ENCODE measurements around the gene FAM98A. TPM values are rescaled to one million over a fixed set of nuclear protein-coding genes. Genes with fewer than 3 reads are reported as not detected.

The FAM98A gene
- total and polyA plus RNA-seq, 2 of the 4 experiments (the other 2 are of a cell fraction), result 113 to 131 TPM

DNA sequence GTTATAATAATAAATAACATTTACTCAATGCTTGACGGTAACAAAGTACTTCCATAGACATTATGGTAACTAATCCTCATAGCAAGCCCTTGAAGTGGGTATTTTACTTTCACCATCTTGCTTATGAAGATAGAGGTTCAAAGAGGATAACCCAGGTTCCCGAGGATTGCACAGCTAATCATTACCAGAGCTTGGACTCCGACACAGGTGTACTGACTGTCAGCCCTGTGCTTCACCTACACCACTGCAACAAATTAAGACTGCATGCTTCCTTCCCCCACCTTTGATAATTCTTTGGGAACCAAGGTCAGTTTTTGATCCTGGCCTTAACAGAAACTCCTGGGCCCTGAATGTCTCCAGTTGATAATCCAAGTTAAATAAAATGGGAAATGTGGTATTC lies 48.9 kb downstream of the FAM98A start:
- H3K27ac ChIP-seq (ENCODE audit: insufficient read depth, low read length), result no peak overlapping the region
- ATAC-seq (ENCODE audit: low read depth), result no peak
- no peaks in the 10 kb centered on the region for H3K9me3 ChIP-seq (ENCODE audit: control insufficient read depth, insufficient read depth, low read length)
- intact Hi-C loops (cut with micrococcal nuclease), result no loop called here
- no peak overlapping the region for H2BK120ac ChIP-seq (ENCODE audit: low read depth, low read length)
- H3K23ac ChIP-seq (ENCODE audit: low read depth, low read length), result no peak overlapping the region
- ChIA-PET POLR2A (ENCODE audit: unreplicated experiment) (no interaction called here), CTCF (interaction anchor here (0.6 kb wide), 1 partner anchor 18 kb away, joined by 3 read pairs; no protein-coding TSS in a partner anchor)
- no peak overlapping the region for H3K4me3 ChIP-seq (ENCODE audit: insufficient read depth, low read depth, low read length)
- dilution Hi-C loops (cut with HindIII; ENCODE audit: low sequenced_read_pairs, unreplicated experiment), result no loop called here
- no peak overlapping the region for H2AK9ac ChIP-seq (replicated peaks; ENCODE audit: low read depth, low read length, poor library complexity)
- H2AK5ac ChIP-seq (ENCODE audit: low read depth, low read length), result no peak overlapping the region
- H2AFZ ChIP-seq (replicated peaks; ENCODE audit: low read length, poor library complexity), result no peak overlapping the region
- WGBS, 2 experiments (ENCODE audit: extremely low coverage in 2 of 2, insufficient read length in 1 of 2), result 100% methylated on average over 2 of the region's 3 CpGs; no CpG with 5 or more reads in 1 of the 2 experiments
- H3K18ac ChIP-seq (ENCODE audit: low read depth, low read length), result no peak overlapping the region
- no peaks in the 10 kb centered on the region for H3K36me3 ChIP-seq (ENCODE audit: control insufficient read depth, insufficient read depth, low read length)
- no peak overlapping the region for H3K9ac ChIP-seq (ENCODE audit: low read depth, low read length)
- no peaks in the 10 kb centered on the region for H3K79me1 ChIP-seq (ENCODE audit: low read depth in 1 of 2, low read length in 2 of 2)
- no peak overlapping the region for H4K8ac ChIP-seq (ENCODE audit: low read depth in 2 of 2, low read length in 2 of 2)
- H3K4me2 ChIP-seq (ENCODE audit: low read depth, low read length), result no peak overlapping the region
- no peak overlapping the region for H3K14ac ChIP-seq (replicated peaks; ENCODE audit: low read depth, low read length)
- H3K56ac ChIP-seq (ENCODE audit: extremely low read depth, insufficient read depth, low read length), result no peak overlapping the region
- BruUV-seq (replicated peaks), result no TSS peak
- no peak overlapping the region for H3K4ac ChIP-seq (ENCODE audit: low read depth, low read length)
- no peak for DNase-seq
- no peak overlapping the region for H4K5ac ChIP-seq (ENCODE audit: low read depth, low read length)
- TF ChIP-seq FOS (IDR thresholded peaks at IDR 0.05; ENCODE audit: low read depth, low read length) (no peak), MXI1 (IDR thresholded peaks at IDR 0.05; ENCODE audit: borderline replicate concordance, low read depth, low read length) (no peak), POLR2A (IDR thresholded peaks at IDR 0.05; ENCODE audit: low read depth, low read length) (no peak), BHLHE40 (IDR thresholded peaks at IDR 0.05; ENCODE audit: low read depth, low read length) (no peak), SMC3 (IDR thresholded peaks at IDR 0.05; ENCODE audit: low read depth, low read length) (no peak), NFE2L2 (IDR thresholded peaks at IDR 0.05; ENCODE audit: low read depth, low read length) (no peak), MAZ (IDR thresholded peaks at IDR 0.05; ENCODE audit: borderline replicate concordance, low read depth, low read length) (no peak), RFX5 (IDR thresholded peaks at IDR 0.05; ENCODE audit: low read depth, low read length) (no peak), RCOR1 (IDR thresholded peaks at IDR 0.05; ENCODE audit: insufficient replicate concordance, low read length) (no peak), CEBPB (IDR thresholded peaks at IDR 0.05; ENCODE audit: low read depth, low read length) (no peak), CHD1 (IDR thresholded peaks at IDR 0.05; ENCODE audit: low read depth, low read length) (no peak), MAFK (IDR thresholded peaks at IDR 0.05; ENCODE audit: low read depth, low read length) (no peak), RAD21 (IDR thresholded peaks at IDR 0.05; ENCODE audit: low read length) (no peak)
- TF ChIP-seq, protein P1, sequence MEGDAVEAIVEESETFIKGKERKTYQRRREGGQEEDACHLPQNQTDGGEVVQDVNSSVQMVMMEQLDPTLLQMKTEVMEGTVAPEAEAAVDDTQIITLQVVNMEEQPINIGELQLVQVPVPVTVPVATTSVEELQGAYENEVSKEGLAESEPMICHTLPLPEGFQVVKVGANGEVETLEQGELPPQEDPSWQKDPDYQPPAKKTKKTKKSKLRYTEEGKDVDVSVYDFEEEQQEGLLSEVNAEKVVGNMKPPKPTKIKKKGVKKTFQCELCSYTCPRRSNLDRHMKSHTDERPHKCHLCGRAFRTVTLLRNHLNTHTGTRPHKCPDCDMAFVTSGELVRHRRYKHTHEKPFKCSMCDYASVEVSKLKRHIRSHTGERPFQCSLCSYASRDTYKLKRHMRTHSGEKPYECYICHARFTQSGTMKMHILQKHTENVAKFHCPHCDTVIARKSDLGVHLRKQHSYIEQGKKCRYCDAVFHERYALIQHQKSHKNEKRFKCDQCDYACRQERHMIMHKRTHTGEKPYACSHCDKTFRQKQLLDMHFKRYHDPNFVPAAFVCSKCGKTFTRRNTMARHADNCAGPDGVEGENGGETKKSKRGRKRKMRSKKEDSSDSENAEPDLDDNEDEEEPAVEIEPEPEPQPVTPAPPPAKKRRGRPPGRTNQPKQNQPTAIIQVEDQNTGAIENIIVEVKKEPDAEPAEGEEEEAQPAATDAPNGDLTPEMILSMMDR (conservative IDR thresholded peaks at IDR 0.05; ENCODE audit: low read depth, low read length), result no peak
- TF ChIP-seq, protein P2, sequence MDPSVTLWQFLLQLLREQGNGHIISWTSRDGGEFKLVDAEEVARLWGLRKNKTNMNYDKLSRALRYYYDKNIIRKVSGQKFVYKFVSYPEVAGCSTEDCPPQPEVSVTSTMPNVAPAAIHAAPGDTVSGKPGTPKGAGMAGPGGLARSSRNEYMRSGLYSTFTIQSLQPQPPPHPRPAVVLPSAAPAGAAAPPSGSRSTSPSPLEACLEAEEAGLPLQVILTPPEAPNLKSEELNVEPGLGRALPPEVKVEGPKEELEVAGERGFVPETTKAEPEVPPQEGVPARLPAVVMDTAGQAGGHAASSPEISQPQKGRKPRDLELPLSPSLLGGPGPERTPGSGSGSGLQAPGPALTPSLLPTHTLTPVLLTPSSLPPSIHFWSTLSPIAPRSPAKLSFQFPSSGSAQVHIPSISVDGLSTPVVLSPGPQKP (IDR thresholded peaks at IDR 0.05; ENCODE audit: borderline replicate concordance, low read depth, low read length), result no peak
- TF ChIP-seq, protein P3, sequence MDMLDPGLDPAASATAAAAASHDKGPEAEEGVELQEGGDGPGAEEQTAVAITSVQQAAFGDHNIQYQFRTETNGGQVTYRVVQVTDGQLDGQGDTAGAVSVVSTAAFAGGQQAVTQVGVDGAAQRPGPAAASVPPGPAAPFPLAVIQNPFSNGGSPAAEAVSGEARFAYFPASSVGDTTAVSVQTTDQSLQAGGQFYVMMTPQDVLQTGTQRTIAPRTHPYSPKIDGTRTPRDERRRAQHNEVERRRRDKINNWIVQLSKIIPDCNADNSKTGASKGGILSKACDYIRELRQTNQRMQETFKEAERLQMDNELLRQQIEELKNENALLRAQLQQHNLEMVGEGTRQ (IDR thresholded peaks at IDR 0.05; ENCODE audit: low read depth, low read length), result no peak
- no peak overlapping the region for H2BK20ac ChIP-seq (ENCODE audit: low read depth, low read length)
- H3K27me3 ChIP-seq (ENCODE audit: control insufficient read depth, insufficient read depth, low read length), result no peaks in the 10 kb centered on the region
- H3K4me1 ChIP-seq (ENCODE audit: control insufficient read depth, insufficient read depth, low read length), result peaks cover 5% of the 10 kb centered on the region
- H2BK15ac ChIP-seq (ENCODE audit: low read depth, low read length), result no peak overlapping the region
- in situ Hi-C loops (cut with MboI; ENCODE audit: low sequenced_read_pairs), result loop anchor here (25.0 kb wide), 1 partner anchor 763 kb away; no protein-coding TSS in a partner anchor
- H2BK5ac ChIP-seq (ENCODE audit: low read depth, low read length, poor library complexity, severe bottlenecking), result no peak overlapping the region
- no peaks in the 10 kb centered on the region for H3K9me1 ChIP-seq (ENCODE audit: insufficient read depth, low read length)
- H4K91ac ChIP-seq (ENCODE audit: insufficient read depth, low read depth, low read length), result no peak overlapping the region
- no peaks in the 10 kb centered on the region for H4K20me1 ChIP-seq (ENCODE audit: insufficient read depth, low read length)

Measured in IMR-90 (cell line).